NCI-H2196 (cell line): ENCODE results near the gene NAT10.

Experiments used
- DNase-seq: peaks from one replicate; lab custom pipeline; 2025; ENCODE audit not compliant: unreplicated experiment; lab: John Stamatoyannopoulos, UW

Gene NAT10

DNA sequence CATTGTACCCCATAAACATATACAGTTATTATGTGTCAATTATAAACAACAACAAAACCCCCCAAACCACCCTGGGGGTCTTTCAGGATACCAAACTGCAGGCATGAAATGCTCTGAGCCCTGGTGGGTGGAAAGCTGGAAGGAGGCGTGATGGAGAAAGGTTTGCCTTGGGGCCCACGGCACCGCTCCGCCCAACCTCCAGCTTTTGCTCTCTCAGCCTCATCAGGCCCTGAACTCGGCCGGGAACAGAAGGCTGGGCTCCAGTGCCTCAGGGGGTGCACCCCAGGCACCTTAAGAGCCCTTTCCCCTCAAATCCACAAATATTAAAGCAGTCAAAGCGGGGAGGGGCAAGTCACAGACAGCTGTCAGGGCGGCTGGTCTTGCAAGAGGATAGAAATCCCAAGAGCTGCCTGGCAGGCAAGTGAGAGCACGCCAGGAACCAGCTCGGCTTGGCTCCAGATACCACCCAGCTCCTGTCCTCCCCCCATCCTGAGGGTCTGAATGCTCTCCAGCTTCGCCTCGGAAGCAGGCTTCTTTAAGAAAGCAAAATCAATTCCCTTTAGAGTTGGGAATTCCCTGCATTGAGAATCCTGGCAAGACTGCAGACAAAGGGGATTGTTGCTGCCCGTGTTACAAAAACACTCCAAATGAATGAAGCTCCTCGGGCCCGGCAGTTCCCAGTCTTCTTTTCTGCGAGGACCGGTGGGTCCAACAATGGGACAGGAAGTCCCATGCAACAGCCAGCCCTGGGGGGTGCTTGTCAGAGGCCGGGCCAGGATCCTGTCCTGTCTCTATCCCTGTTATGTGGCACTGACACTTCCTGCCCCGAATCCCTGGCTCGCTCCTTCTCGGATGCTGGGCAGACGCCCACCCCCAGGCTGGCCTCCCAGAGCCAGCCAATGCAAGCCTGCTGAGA is 80.8 kb downstream of the NAT10 start:
- no peak for DNase-seq

DNA sequence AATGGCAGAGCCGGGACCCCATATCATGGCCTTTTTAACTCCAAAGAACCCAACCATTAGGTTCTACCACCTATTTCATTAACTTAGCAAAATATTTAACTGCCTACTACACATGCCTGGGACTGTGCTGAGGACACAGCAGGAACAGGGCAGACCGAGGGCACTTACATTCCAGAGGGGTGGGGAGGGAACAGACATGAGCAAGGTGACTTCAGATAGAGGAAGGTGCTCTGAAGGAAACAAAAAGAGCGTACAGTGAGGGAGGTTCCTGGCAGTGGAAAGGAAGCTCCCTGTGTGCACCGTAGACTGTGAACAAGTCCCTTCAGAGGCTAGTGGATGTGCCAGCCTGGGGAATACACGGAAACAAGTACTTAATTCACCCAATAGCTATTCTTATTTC is 82.8 kb downstream of the NAT10 start:
- DNase-seq: no peak

DNA sequence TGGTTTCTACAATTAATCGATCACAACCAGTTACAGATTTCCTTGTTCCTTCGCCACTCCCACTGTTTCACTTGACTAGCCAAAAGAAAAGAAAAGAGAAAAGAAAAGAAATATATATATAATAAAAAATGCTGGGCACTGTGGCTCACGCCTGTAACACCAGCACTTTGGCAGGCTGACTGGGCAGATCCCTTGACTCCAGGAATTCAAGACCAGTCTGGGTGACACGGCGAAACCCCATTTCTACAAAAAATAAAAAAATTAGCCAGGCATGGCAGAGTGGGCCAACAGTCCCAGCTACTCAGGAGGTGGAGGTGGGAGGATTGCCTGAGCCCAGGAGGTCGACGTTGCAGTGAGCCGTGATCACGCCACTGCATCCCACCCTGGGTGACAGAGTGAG is 83.8 kb downstream of the NAT10 start:
- no peak for DNase-seq

DNA sequence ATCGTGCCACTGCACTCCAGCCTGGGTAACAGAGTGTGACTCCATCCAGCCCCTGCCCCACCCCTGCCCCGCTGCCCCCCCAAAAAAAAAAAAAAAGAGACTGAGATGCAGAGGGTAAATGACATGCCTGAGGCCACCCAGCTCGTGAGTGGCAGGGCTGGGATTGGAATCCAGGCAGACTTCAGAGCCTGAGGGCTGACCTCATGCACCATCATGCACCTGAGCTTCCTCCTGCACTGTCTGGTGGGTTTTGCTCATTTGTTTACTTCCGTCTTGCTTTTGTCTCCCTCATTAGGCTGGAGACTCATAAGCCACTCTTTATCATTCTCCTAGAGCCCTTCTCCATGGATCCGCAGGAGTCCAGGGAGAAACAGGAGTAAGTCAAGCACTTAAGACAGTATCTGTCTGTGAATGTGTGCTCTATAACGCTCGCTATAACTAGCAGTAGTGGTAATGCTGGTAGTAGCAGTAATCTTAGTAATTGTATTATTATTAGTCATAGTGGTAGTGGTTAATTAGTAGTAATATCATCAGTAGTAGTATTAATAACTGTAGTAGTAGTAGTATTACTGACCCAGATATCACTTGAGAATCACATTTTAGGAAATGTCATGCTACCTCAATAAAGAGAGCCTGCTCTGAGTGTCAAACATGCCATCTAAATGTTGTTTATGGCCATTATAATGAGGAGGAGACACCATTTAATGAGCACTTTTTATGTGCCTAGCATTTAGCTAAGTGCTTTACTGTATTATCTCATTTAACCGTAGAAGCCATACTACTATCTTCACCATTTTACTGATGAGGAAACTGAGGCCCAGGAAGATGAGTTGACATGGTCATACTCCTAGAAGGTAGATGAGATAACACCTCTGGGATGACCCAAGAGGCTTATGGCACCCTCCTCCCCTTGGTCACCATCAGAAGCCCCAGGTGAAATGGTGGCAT is 85.0 kb downstream of the NAT10 start:
- DNase-seq: no peak

DNA sequence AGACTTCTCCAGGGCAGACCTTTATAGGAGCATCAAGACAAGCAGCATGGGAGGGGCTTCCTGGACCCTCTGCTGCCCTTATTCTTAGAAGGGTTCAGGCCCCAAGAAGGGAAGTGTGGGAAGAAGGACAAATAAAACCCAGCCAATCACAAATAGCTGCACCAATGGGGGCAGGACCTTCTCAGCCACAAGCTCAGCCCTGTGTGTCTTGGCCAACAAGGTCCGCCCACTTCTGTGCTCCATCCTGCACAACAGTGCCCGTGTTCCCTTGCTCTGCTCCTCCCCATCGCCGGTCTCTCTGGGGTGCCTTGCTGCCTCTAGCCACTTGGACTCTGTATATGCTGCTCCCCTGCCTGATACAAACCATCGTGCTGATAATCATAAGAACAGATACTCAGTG is 86.1 kb downstream of the NAT10 start:
- no peak for DNase-seq

DNA sequence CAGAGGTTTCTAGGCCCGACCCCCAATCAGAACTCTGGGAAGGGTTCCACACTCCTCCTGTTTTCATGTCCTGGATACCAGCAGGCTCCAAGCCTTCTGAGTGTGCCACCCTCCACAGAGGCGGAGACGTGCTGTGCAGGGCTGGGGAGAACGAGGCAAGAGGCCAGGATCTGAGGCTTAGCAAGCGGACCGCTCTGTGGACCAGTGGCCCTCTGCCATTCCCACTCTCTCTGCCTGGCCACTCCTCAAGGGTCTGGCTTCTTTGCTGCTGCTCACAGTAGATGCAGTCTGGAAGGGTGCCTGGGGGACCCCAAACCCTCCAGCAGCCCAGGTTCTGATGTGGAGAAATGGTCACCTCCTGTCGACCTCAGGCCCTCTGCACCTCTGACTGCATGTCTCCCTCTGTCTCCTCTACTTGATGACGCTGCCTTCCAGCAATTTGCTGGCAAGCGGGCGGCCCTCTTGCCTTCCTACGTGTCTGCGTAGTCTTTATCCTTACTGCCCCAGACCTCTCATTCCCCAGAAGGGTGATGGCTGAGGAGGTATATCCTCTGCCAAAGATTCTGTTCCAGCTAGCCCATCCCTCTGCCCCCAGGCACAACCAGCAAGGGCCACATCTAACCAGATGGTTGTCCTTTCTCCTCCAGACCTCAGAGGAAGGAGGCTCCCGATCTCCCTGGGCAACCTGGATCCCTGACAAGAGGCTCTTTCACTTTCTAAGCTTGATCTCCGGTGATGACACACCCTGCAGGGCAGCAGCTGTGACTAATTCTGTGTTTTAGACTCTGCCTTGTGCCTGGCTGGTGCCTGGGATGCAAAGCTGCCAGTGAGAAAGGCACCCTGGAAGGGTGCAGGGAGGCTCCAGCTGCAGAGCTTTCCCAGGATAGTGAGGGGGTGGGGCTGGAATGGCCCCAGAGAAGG is 87.3 kb downstream of the NAT10 start:
- peak; percentile 59 for DNase-seq

DNA sequence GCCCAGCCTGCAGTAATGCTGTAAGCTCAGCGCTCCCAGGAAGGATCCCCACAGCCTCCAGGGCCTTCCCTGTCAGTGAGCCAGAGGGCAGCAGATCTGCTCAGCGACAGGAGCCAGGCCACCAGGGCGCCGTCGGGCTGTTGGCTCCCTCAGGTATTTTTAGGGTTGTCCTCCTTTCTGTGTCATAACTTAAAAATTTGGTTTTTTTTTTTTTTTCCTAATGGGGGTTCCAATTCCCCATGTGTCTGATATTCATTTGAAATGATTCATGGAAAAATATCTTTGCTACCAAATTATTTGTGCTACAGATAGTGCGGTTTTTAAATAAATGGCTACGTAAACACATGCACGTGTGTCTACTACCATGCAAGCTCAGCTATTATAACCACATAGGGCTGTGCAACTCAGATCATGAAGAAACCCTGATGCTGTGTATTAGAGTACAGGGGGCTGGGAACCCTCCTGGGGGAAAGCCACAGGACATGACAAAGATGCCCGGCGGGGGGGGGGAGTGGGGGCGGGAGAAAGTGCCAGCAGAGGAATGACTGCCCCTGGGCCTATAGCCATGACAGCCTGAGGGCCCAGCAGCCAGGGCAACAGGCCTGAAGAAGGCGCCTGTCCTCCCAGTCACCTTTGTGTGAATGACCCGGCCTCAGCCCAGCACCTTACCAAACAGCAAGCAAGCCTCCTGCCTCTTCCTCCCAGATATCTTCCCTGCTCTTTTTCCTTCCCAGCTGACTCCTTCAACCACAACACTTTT is 89.3 kb downstream of the NAT10 start:
- DNase-seq: no peak
